ENCODE measurements around the gene KCNG2. TPM values are rescaled to one million over a fixed set of nuclear protein-coding genes. Genes with fewer than 3 reads are reported as not detected.
A peak's percentile ranks its signal among the peaks of the same experiment; 100 is the strongest.

Gene KCNG2
- total RNA-seq, 2 donors from 2014 or later = not detected

DNA sequence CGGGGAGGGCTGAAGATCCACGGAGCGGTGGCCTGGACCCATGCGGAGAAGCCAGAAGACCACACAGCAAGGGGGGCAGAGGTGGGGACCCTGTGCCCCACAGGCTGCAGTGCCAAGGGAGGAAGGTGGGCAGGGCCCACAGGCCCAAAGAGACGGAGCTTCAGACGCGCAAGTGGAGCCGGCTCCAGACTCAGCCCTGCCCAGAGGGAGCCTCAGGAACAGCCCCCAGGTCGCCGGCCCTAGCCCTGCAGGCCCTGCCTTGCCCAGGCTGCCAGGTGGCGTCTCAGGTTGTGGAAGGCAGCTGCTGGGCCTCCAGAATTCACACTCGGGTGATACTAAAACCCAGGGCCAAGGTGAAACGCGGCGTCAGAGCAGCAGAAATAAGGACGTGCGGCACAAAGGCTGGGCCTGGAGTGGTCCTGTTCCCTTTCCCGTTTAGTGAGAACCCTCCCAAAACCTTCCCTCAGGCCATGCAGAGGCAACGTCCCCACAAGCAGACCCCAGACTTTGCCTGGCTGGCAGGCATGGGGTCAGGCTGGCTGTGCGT lies 116.9 kb downstream of the KCNG2 start:
- no peak overlapping the region for H3K27ac ChIP-seq
- intact Hi-C loops (cut with DNase I) = no loop called here
- ATAC-seq = no peak

DNA sequence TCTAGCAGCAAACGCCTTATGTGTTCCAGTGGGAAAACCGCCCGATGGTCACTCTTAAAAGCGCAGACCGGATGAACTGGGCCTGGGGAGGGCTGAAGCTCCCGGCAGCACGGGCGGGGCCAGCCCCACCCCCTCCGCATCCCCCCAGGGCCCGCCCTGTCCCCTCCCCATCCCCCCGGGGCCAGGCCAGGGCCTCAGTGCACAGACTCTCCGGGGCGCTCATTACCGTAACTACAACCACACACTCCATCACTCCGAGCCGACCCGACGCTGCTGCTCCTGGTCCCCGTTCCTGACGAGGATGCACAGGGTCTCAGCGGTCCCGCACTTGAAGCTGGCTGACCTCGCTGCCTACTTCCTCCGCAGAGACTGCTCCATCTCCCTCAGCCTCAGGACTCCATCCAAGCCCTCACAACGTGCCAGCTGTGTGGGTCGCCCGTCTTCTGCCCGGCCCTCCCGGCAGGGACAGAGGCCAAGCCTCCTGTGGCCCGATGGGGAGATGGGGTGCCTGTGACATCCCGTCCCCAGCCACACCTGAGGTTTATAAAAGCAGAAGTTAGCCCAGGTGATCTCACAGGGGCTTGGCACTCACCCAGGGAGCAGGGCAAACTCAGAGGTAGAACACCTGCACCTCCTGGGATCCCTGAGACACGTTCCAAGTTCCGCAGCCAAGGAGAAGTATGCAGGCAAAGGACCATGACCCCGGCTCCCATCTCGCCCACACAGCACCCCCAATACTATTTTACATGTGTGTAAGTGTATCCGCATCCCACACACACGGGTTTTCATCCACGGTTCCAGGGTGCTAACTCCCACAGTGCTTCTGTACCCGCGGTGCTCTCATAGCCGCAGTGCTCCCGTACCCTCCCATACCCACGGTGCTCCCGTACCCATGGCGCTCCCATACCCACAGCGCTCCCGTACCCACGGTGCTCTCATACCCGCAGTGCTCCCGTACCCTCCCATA lies 117.7 kb downstream of the KCNG2 start:
- WGBS, 2 donors = 92 to 94% methylated on average over 36 to 48 of the region's 50 CpGs
- DNase-seq (peak in 1 of 4 donors; percentile 9), ATAC-seq (no peak)
- no peaks in the 10 kb centered on the region for H3K9me3 ChIP-seq
- peaks cover 0 to 5% of the 10 kb centered on the region in 2 donors for H3K36me3 ChIP-seq (replicated peaks in 1 of 2; ENCODE audit: insufficient read depth in 1 of 2, low read depth in 2 of 2)
- H3K4me3 ChIP-seq = no peak overlapping the region
- H3K27me3 ChIP-seq = no peaks in the 10 kb centered on the region
- no peaks in the 10 kb centered on the region for H3K4me1 ChIP-seq
- intact Hi-C loops (cut with DNase I) = no loop called here
- H3K27ac ChIP-seq = no peak overlapping the region
- no peak for TF ChIP-seq POLR2A (IDR thresholded peaks at IDR 0.05)

More for the DNA sequence above, 116.9 kb downstream of the KCNG2 start:
- H3K4me1 ChIP-seq = no peaks in the 10 kb centered on the region
- H3K9me3 ChIP-seq = no peaks in the 10 kb centered on the region
- H3K27me3 ChIP-seq = no peaks in the 10 kb centered on the region
- DNase-seq = no peak
- no peak overlapping the region for H3K4me3 ChIP-seq
- TF ChIP-seq POLR2A (IDR thresholded peaks at IDR 0.05) = no peak
- TF ChIP-seq, protein P1, sequence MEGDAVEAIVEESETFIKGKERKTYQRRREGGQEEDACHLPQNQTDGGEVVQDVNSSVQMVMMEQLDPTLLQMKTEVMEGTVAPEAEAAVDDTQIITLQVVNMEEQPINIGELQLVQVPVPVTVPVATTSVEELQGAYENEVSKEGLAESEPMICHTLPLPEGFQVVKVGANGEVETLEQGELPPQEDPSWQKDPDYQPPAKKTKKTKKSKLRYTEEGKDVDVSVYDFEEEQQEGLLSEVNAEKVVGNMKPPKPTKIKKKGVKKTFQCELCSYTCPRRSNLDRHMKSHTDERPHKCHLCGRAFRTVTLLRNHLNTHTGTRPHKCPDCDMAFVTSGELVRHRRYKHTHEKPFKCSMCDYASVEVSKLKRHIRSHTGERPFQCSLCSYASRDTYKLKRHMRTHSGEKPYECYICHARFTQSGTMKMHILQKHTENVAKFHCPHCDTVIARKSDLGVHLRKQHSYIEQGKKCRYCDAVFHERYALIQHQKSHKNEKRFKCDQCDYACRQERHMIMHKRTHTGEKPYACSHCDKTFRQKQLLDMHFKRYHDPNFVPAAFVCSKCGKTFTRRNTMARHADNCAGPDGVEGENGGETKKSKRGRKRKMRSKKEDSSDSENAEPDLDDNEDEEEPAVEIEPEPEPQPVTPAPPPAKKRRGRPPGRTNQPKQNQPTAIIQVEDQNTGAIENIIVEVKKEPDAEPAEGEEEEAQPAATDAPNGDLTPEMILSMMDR (IDR thresholded peaks at IDR 0.05) = no peak
- H3K36me3 ChIP-seq (replicated peaks in 1 of 2; ENCODE audit: insufficient read depth in 1 of 2, low read depth in 2 of 2) = peaks cover 0 to 5% of the 10 kb centered on the region in 2 donors
- 85 to 96% methylated on average over 8 to 14 of the region's 20 CpGs for WGBS, 2 donors

DNA sequence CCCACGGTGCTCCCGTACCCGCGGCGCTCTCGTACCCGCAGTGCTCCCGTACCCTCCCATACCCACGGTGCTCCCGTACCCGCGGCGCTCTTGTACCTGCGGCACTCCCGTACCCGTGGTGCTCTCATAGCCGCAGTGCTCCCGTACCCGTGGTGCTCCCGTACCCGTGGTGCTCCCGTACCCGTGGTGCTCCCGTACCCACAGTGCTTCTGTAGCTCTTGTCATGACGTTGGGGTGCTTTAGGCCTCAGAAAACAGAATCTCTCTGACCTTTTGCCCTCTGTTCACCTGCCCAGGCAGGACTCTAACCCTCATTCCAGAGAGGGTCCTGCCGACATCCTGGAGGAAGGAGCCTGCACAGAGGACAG lies 118.4 kb downstream of the KCNG2 start:
- H3K27me3 ChIP-seq = no peaks in the 10 kb centered on the region
- no peaks in the 10 kb centered on the region for H3K9me3 ChIP-seq
- peak in 1 of 4 donors; percentile 1 for DNase-seq
- no peak overlapping the region for H3K4me3 ChIP-seq
- peaks cover 0 to 5% of the 10 kb centered on the region in 2 donors for H3K36me3 ChIP-seq (replicated peaks in 1 of 2; ENCODE audit: insufficient read depth in 1 of 2, low read depth in 2 of 2)
- no peak overlapping the region for H3K27ac ChIP-seq
- ATAC-seq = no peak
- no peaks in the 10 kb centered on the region for H3K4me1 ChIP-seq
- 71 to 81% methylated on average over 26 of the region's 26 CpGs for WGBS, 2 donors
- intact Hi-C loops (cut with DNase I) = no loop called here
- no peak for TF ChIP-seq POLR2A (IDR thresholded peaks at IDR 0.05)
- TF ChIP-seq, protein P1 (IDR thresholded peaks at IDR 0.05) = no peak

DNA sequence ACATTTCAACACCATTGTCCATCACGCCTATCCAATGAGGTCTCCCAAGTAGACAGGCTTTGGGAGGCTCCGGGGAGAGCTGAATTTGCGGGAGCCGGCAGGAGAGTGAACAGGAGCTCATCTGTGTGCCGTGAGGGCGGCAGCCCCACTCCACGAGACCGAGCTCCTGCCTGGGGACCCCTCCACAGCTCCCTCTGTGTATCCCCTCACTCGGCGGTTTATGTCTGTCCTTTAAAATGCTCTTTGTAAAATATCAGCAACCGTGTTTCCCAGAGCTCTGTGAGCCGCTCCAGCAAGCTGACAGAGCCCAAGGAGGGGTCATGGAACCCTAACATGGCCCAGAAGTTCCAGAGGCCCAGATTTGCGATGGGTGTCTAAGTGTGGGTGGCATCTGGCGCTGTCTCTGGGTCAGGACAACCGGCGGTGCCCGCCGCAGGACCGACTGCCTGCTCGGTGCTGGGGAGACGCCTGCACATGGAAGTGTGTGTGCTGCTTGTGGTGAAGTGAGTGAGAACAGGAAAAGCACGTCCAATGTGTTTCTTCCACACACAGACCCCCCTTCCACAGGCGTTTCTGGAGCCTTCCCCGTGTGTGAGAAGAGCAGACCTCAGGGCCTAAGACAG lies 118.9 kb downstream of the KCNG2 start:
- intact Hi-C loops (cut with DNase I) = no loop called here
- H3K27ac ChIP-seq = no peak overlapping the region
- H3K36me3 ChIP-seq (replicated peaks in 1 of 2; ENCODE audit: insufficient read depth in 1 of 2, low read depth in 2 of 2) = peaks cover 0 to 5% of the 10 kb centered on the region in 2 donors
- no peaks in the 10 kb centered on the region for H3K4me1 ChIP-seq
- 97 to 98% methylated on average over 24 of the region's 24 CpGs for WGBS, 2 donors
- H3K4me3 ChIP-seq = no peak overlapping the region
- ATAC-seq (no peak), DNase-seq (peak in 2 of 4 donors; percentile 0)
- no peaks in the 10 kb centered on the region for H3K9me3 ChIP-seq
- no peak for TF ChIP-seq POLR2A (IDR thresholded peaks at IDR 0.05)
- TF ChIP-seq, protein P1 (IDR thresholded peaks at IDR 0.05) = no peak
- no peaks in the 10 kb centered on the region for H3K27me3 ChIP-seq

All from body of pancreas (tissue), 4 donors.